HG03159 (cell line): ENCODE data around the gene STUB1.
A peak's percentile ranks its signal among the peaks of the same experiment; 100 is the strongest.

Source experiments
- ATAC-seq: cut with Tn5 transposase; IDR thresholded peaks from one replicate; pipeline ENCODE4 v1.9.1; 2021; ENCODE audit warnings: mild to moderate bottlenecking, moderate library complexity; ENCODE audit not compliant: unreplicated experiment

Gene STUB1

DNA sequence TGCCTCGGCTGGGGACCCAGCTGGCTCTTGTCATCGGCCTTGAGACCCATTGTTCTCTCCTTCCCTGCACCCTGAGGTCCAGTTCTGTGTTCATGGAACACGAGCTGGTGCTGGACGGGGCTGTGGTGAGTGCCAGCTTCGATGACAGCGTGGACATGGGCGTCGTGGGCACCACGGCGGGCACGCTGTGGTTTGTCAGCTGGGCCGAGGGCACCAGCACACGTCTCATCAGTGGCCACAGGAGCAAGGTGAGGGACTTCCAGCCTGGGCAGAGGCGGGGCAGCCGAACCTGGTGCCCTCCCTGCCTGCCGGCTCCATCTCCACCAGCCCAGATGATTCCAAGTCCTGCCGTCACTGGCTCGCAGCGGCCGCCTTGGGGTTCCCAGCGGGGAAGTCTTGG lies 17.6 kb upstream of the STUB1 start:
- no peak for ATAC-seq

DNA sequence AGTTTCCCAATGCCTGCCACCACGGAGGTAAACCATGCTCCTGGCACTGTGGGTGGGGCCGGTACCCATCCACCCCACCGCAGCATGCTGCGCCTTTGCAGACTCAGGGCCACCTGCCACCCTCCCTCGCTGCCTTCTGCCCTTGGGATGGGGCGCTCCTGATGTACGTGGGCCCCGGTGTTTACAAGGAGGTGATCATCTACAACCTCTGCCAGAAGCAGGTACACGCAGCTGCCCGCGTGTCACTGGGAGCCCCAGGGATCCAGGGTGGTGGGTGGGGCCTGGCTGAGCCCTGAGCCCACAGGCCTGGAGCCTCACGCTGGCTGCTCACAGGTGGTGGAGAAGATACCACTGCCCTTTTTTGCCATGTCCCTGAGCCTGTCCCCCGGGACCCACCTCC lies 13.6 kb upstream of the STUB1 start:
- ATAC-seq, result no peak

- no peak for ATAC-seq
These were observed 13.0 kb upstream of the STUB1 start for GRCh38 chr16:667113-667779.

DNA sequence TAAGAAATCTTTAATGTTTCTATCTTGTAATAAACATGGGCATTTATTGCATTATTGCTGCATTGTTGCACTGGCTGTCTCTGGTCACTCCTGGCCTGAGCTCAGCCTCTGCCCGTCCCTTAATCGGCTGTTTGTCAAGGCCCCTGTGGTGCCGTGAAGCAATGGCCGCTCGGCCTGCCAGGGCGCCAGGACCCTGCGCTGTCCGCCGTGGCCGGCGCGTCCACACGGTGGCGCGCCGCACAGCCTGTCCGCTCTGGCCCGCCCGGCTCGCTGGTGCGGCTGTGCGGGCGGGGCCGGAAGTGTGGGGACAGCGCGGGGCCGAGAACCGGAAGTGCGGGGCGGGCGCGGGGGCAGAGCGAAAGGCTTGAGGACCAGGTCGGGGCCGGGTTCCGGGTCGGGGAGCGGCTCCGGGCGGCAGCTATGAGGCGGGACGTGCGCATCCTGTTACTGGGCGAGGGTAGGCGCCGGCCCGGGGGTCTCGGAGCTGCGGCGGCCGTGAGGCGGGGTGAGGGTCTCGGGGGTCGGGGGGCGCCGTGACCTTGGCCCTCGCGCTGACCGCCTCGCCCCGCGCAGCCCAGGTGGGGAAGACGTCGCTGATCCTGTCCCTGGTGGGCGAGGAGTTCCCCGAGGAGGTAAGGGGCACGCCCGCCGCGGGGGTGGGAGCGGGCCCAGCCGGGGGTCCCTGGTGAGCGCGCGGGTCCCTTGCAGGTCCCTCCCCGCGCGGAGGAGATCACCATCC lies 12.3 kb upstream of the STUB1 start, which contains the start of gene RHOT2:
Gene RHOT2 (plus strand): TSS at position 353 of the 739 bp plus-strand sequence. CDS start 68 bp downstream, at position 421.
- peak; percentile 81 for ATAC-seq

DNA sequence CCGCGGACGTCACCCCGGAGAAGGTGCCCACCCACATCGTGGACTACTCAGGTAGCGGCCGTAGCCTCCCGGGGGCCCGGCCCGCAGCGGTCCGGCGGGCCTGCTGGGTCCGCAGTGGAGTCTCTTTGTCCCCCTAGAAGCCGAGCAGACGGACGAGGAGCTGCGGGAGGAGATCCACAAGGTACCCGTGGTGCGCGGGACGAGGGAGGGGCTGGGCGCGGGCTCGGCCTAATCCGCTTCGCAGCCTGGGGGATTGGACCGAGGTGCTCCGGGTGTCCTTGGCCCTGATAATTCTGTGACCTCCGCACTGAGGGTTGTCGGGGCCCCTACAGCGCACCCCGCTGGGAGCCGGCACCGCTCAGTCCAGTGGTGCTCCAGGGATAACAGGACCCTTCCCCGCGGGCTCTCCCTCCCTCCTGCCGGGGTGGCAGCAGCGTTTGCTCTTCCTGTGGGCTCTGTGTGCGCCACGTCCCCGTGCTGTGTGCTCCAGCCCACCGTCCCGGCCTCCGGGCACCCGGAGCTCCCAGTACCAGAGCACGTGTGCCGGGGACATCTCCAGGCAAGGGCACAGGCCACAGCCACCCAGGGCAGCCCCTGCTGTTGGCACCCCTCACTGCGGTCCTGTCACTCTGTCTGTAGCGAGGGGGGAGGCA lies 11.6 kb upstream of the STUB1 start:
- no peak for ATAC-seq

DNA sequence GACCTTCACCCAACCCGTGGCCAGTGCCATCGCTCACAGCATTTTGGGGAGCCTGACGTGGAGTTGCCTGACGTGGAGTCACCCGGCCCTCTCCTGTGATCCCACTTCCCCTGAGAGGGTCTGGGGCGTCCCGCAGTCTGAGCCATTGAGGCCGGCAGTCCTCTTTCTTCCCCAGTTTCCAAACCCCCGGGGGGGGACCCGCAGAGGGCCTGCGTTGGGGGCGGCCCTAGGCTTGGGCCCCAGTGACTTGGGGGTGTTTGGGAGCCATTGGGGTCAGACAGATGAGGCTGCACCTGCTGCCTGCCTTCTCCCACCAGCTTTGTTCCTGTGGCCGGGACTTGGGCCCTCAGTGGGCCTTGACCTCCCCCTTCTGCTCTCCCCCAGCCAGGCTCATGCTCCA lies 10.5 kb upstream of the STUB1 start:
- no peak for ATAC-seq

DNA sequence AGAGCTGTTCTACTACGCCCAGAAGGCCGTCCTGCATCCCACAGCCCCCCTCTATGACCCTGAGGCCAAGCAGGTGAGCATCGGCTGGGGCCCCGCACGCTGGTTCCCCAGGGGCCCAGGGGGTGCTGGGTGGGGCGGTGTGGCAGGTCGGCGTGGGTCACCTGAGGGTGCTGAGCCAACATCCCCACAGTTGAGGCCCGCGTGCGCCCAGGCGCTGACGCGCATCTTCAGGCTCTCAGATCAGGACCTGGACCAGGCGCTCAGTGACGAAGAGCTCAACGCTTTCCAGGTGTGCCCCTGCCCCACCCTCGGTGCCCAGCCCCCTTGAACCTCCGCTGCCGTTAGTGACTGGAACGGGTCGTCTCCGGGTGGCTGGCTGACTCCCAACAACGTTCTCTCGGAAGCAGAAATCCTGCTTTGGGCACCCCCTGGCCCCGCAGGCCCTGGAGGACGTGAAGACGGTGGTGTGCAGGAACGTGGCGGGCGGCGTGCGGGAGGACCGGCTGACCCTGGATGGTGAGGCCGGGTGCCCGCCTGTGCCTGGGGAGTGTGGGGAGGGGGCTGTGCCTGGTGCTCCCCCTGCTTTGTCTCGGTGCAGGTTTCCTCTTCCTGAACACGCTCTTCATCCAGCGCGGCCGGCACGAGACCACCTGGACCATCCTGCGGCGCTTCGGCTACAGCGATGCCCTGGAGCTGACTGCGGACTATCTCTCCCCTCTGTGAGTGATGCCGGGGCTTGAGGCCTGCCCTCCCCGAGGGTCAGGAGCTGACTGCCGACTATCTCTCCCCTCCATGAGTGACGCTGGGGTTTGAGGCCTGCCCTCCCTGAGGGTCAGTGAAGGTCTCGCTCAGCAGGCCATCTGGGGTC lies 9.5 kb upstream of the STUB1 start:
- no peak for ATAC-seq

GRCh38 chr16:671353-672131 lies 8.7 kb upstream of the STUB1 start:
- no peak for ATAC-seq

- no peak for ATAC-seq
These were observed 7.8 kb upstream of the STUB1 start for GRCh38 chr16:672371-672770.

DNA sequence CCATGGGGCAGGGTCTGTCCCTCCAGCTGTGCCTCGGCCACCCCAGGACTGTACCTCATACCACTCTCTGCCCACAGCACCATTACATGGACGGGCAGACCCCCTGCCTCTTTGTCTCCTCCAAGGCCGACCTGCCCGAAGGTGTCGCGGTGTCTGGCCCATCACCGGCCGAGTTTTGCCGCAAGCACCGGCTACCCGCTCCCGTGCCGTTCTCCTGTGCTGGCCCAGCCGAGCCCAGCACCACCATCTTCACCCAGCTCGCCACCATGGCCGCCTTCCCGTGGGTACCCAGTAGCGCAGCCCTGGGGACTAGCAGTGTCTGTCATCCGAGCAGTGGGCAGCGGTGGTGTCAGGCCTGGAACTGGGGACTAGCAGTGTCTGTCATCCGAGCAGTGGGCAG lies 7.4 kb upstream of the STUB1 start:
- ATAC-seq, result no peak

- no peak for ATAC-seq
These were observed 6.7 kb upstream of the STUB1 start for GRCh38 chr16:673399-673991.

DNA sequence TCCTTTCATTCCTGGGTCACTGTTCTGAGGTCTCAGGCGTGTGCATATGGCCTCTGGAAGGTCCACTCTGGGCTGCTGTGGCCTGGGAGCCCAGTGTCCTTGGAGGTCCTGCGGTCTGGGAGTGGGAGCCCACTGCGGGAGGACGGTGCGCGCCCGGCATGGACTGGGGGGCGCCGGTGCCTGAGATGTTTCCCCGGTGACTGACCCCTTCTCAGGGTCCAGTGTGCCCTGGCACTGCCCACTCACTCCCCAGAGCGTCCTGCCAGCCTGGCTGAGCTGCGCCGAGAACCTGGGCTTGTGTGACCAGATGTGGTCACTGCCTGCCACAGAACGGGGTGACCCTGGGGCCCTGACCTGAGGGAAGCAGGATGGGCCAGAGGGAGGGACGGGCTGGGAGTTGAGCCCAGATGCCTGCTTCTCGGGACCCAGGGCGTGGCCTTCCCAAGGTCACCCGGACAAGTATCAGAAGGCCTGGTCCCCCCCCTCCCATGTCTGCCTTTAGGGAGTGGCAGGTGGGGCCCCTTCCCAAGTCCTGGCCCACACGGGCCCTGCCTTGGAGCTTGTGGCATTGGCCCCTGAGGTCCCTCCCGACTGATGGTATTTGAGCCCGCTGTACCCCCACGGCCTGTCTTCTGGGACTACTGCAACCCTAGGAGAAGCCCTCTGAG lies 5.9 kb upstream of the STUB1 start:
- no peak for ATAC-seq

DNA sequence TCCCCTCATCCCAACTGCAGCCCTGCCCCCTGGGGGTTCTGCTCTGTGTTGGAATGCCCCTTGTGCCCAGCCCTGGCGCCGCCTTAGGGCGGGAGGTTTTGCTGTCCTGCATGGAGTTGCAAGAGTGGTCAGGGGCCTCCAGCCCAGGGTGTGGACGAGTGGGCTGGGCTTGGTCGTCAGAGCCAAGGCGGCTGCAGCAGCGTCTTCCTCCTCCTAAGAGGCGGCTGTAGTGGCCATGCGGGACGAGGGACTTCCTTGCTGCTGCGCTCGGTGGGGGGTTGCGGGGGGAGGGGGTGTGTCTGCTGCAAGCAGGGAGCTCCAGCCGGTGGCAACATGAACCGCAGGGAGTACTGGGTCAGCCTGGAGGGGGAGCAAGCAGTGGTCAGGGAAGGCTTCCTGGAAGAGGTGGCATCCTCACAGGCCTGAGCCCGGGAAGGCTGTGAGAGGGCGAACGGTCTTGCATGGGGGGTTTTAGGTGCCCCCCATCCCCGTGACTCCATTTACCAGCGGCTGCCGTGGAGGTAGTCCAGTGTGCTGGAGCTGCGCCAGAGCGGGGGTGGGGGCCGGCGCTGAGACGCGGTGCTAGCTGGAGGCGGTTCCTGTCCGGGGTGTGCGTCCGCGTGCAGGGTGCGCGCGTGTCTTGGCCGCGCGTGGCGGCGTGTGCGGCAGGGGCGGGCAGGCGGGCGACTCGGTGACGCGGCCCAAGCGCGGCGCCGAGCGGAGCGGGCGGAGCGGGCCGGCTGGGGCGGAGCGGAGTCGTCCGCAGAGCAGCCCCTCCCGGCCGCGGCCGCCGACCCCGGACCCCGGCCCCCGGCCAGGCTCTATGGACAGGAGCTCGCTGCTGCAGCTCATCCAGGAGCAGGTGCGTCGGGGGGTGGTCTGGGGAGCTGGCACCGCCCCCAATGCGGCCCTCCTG lies 5.0 kb upstream of the STUB1 start, which contains the start of gene RHBDL1:
Gene RHBDL1 (plus strand): TSS at position 704 of the 916 bp plus-strand sequence. CDS start 120 bp downstream, at position 824.
- no peak for ATAC-seq

DNA sequence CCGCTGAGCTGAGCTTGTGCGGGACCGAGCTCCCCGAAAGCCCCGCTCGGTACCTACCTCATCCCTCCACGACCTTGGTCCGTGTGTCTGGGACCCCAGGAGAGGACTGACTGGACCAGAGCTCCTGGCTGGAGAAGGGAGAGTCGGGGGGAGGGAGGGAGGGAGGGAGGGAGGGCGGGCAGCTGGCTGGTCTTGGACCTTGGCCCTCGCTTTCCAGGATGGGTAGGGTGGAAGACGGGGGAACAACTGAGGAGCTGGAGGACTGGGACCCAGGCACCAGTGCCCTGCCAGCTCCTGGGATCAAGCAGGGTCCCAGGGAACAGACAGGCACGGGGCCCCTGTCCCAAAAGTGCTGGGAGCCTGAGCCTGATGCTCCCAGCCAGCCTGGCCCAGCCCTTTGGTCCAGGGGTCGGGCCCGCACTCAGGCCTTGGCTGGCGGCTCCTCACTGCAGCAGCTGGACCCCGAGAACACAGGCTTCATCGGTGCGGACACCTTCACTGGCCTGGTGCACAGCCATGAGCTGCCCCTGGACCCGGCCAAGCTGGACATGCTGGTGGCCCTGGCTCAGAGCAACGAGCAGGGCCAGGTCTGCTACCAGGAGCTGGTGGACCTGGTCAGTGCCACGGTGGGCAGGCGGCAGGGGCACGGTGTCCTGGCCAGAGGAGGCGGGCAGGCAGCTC lies 4.2 kb upstream of the STUB1 start:
- ATAC-seq, result no peak

GRCh38 chr16:676565-676902 lies 3.7 kb upstream of the STUB1 start:
- no peak for ATAC-seq

DNA sequence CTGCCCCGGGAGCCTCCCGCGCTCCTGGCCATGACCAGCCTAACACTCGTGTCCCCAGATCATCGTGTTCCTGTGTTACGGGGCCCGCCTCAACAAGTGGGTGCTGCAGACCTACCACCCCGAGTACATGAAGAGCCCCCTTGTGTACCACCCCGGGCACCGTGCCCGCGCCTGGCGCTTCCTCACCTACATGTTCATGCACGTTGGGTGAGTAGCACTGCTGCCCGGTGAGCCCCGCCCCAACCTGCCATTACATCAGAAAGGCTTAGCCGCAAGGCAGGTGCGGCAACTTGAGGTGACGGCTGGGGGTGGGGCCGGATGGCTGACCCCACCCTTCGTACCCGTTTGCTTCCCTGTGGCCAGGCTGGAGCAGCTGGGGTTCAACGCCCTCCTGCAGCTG lies 3.3 kb upstream of the STUB1 start:
- ATAC-seq, result no peak

DNA sequence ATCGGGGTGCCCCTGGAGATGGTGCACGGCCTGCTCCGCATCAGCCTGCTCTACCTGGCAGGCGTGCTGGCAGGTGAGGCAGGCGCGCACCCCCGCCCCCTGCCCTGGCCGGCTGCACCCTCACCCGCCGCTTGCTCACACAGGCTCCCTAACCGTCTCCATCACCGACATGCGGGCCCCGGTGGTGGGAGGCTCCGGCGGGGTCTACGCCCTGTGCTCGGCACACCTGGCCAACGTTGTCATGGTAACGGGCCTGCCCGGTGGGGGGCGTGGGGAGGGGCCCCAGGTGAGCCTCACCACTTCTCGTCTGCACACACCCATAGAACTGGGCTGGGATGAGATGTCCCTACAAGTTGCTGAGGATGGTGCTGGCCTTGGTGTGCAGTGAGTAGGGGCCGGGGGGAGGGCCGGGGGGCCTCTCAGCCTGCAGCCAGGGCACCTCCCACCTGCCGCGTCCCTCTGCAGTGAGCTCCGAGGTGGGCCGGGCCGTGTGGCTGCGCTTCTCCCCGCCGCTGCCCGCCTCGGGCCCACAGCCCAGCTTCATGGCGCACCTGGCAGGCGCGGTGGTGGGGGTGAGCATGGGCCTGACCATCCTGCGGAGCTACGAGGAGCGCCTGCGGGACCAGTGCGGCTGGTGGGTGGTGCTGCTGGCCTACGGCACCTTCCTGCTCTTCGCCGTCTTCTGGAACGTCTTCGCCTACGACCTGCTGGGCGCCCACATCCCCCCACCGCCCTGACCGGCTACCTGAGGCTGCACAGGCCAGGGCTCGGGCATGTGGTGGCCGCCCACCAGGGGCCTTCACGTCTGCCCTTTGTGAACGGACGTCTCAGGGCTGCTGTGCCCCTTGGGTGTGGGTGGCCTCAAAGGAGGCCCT lies 2.7 kb upstream of the STUB1 start:
- ATAC-seq, result no peak
